Activated gamma-delta T cell treated with anti-CD3 and anti-CD28 coated beads, Interleukin-2, amount 50 U/mL, for 16 hours (primary cell): ENCODE measurements around the gene ABR.
A peak's percentile ranks its signal among the peaks of the same experiment; 100 is the strongest.
"Not testable (repeated sequence)": the region's sequence is repeated elsewhere in the genome, so short reads cannot be mapped to it uniquely, and the experiment has no call there.

Experiments
- DNase-seq: peaks from one replicate; pipeline ENCODE4 v3.0.0-alpha.2; 2020; ENCODE audit warnings: low read depth

ABR gene

GRCh38 chr17:1147664-1148063 is 32.1 kb downstream of the ABR start:
- DNase-seq, result no peak

- DNase-seq, result no peak
Observed at GRCh38 chr17:1146561-1147265, 33.1 kb downstream of the ABR start.

GRCh38 chr17:1145311-1145986 is 34.3 kb downstream of the ABR start:
- no peak for DNase-seq

GRCh38 chr17:1144162-1144561 is 35.6 kb downstream of the ABR start:
- no peak for DNase-seq

- no peak for DNase-seq
Observed at GRCh38 chr17:1143573-1143972, 36.2 kb downstream of the ABR start.

- DNase-seq, result no peak
Observed at GRCh38 chr17:1142561-1142971, 37.2 kb downstream of the ABR start.

- DNase-seq, result no peak
Observed at GRCh38 chr17:1137465-1137894, 42.3 kb downstream of the ABR start.

- no peak for DNase-seq
Observed at GRCh38 chr17:1136748-1137147, 43.0 kb downstream of the ABR start.

GRCh38 chr17:1134634-1135324 is 45.0 kb downstream of the ABR start:
- DNase-seq, result no peak

- no peak for DNase-seq
Observed at GRCh38 chr17:1130191-1130590, 49.6 kb downstream of the ABR start.

- DNase-seq, result not testable (repeated sequence)
Observed at GRCh38 chr17:1128463-1128862, 51.3 kb downstream of the ABR start.

GRCh38 chr17:1126801-1127550 is 52.8 kb downstream of the ABR start:
- DNase-seq, result no peak

- DNase-seq, result no peak
Observed at GRCh38 chr17:1126250-1126797, 53.5 kb downstream of the ABR start.

- DNase-seq, result no peak
Observed at GRCh38 chr17:1125788-1126145, 54.0 kb downstream of the ABR start.

GRCh38 chr17:1124896-1125787 is 54.6 kb downstream of the ABR start:
- no peak for DNase-seq

- DNase-seq, result no peak
Observed at GRCh38 chr17:1123921-1124715, 55.7 kb downstream of the ABR start.

- no peak for DNase-seq
Observed at GRCh38 chr17:1123393-1123831, 56.4 kb downstream of the ABR start.

GRCh38 chr17:1122533-1123392 is 57.0 kb downstream of the ABR start:
- DNase-seq, result peak; percentile 73

- DNase-seq, result not testable (repeated sequence)
Observed at GRCh38 chr17:1121442-1121817, 58.4 kb downstream of the ABR start.
